HG03342 (cell line): ENCODE measurements around the gene GATM.
A peak's percentile ranks its signal among the peaks of the same experiment; 100 is the strongest.

Experiments used
- ATAC-seq: cut with Tn5 transposase; IDR thresholded peaks from one replicate; pipeline ENCODE4 v1.9.1; 2021; ENCODE audit warnings: mild to moderate bottlenecking, moderate library complexity; ENCODE audit not compliant: unreplicated experiment

GATM gene, protein sequence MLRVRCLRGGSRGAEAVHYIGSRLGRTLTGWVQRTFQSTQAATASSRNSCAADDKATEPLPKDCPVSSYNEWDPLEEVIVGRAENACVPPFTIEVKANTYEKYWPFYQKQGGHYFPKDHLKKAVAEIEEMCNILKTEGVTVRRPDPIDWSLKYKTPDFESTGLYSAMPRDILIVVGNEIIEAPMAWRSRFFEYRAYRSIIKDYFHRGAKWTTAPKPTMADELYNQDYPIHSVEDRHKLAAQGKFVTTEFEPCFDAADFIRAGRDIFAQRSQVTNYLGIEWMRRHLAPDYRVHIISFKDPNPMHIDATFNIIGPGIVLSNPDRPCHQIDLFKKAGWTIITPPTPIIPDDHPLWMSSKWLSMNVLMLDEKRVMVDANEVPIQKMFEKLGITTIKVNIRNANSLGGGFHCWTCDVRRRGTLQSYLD

GRCh38 chr15:45378149-45378912 is at the start of gene GATM:
Gene GATM, minus strand, starts transcription at chr15:45378544. Its CDS starts 91 bp downstream, at chr15:45378453.
- peak; percentile 75 for ATAC-seq

- no peak for ATAC-seq
Observed at GRCh38 chr15:45427085-45427484, 48.7 kb upstream of the GATM start.

DNA sequence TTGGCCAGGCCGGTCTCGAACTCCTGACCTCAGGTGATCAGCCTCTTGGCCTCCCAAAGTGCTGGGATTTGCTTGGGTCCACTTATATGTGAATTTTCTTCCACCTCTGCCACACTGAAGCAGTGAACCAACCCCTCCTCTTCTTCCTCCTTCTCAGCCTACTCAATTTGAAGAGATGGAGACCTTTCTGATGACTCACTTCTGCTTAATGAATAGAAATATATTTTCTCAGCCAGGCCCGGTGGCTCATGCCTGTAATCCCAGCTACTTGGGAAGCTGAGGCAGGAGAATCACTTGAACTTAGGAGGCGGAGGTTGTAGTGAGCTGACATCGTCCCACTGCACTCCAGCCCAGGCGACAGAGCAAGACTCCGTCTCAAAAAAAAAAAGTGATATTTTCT is 46.8 kb upstream of the GATM start:
- no peak for ATAC-seq

DNA sequence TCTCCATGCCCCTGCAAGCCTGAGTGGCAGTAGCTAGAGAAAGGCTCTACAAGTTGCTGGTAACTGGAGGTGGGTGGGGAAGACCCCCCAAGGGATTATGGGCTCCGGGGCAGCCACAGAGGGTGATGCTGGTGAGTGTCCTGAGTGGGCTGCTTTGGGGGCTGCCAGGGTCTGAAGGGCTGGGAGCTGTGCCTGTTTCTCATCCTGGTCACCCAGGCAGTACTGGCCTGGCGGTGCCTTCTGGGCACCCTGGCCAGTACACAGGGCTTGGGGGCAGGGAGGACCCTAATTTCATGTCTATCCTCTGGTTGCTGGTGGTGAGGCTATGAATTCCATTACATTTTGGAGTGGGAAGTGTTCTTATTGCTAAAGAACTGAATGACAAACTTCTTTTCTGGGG is 46.1 kb upstream of the GATM start:
- no peak for ATAC-seq

- no peak for ATAC-seq
Observed at GRCh38 chr15:45417303-45417950, 39.1 kb upstream of the GATM start.

GRCh38 chr15:45414215-45414885 is 36.0 kb upstream of the GATM start:
- ATAC-seq = no peak

DNA sequence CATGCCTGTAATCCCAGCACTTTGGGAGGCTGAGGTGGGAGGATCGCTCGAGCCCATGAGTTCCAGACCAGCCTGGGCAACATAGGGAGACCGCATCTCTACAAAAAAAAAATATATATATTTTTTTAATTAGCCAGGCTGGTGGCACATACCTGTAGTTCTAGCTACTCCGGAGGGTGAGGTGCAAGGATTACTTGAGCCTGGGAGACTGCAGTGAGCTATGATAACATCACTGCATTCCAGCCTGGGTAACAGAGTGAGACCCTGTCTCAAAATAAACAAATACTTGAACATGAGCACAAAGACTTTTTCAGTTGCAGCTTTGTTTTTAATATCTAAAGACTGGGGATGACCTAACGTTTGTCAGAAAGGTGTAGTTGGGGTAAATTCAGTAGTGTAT is 31.3 kb upstream of the GATM start:
- no peak for ATAC-seq

DNA sequence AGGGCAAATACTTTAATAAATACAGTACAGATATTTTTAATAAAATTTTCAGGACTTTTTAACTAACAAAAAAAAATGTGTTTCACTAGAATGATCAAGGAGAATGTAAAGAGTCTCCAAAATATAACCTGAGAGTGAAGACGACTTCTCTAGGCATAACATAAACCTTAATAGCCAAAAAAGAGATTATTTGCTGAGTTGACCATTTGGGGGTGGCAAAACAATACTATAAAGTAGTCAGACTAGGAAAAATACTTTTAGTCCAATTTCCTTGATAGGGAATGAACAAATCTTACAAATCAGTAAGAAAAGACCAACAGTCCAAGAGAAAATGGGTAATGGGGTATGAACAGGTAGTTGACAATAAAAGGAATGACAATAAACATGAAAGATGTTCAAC is 29.4 kb upstream of the GATM start:
- no peak for ATAC-seq

DNA sequence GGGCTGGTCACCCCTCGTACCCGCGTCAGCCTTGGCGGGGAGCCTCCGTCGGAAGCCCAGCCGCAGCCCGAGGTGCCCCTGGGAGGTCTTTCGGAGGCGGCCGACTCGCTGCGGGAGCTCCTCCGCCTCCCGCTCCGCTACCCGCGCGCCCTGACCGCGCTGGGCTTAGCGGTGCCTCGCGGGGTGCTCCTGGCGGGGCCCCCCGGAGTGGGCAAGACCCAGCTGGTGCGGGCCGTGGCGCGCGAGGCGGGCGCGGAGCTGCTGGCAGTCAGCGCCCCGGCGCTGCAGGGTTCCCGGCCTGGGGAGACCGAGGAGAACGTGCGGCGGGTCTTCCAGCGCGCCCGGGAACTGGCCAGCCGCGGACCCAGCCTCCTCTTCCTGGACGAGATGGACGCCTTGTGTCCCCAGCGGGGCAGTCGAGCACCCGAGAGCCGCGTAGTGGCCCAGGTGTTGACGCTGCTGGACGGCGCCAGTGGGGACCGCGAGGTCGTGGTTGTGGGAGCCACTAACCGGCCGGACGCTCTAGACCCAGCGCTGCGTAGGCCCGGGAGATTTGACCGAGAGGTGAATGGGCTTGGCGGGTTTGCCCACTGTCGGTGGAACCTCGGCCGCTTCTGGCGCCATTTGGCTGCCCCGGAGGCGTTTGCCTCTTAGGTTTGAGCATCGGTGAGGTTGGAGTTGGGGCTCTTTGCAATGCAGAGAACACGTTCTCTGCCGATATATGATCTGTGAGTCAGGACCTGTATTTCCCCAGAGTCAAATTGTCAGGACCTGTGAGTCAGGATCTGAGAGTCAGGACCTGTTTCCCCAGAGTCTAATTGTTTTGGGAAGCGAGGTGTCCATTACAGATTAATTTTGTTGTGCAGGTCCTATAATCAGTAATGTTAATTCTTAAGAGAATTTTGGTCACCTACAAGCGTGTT is 24.9 kb upstream of the GATM start:
- peak; percentile 24 for ATAC-seq

GRCh38 chr15:45402162-45402954 is 24.0 kb upstream of the GATM start:
- peak; percentile 86 for ATAC-seq

GRCh38 chr15:45401665-45402161 is 23.4 kb upstream of the GATM start:
- peak; percentile 1 for ATAC-seq

- ATAC-seq = no peak
Observed at GRCh38 chr15:45399381-45400212, 21.3 kb upstream of the GATM start.

- no peak for ATAC-seq
Observed at GRCh38 chr15:45397116-45397665, 18.8 kb upstream of the GATM start.

DNA sequence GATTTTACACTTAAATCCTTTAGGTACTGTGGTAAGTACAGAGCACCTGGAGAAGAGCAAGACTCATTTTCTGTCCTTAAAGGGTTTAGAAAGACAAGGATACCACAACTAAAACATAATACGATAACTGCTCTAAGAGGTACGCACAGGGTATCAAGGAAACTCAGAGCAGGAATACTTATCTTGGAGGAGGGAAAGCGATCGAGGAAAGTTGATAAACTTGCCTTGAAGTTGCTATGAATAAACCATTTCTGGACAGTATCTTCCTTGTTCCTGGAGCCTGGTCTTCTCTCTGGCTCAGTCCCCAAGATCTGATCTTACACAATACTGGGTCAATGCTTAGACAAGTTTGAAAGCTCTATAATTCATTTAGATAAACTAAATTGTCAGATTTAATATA is 17.6 kb upstream of the GATM start:
- no peak for ATAC-seq

- ATAC-seq = no peak
Observed at GRCh38 chr15:45394681-45395080, 16.3 kb upstream of the GATM start.

- no peak for ATAC-seq
Observed at GRCh38 chr15:45393851-45394250, 15.5 kb upstream of the GATM start.

- ATAC-seq = no peak
Observed at GRCh38 chr15:45392584-45392855, 14.2 kb upstream of the GATM start.
